ENCODE measurements around the gene POMT2.

POMT2 gene

DNA sequence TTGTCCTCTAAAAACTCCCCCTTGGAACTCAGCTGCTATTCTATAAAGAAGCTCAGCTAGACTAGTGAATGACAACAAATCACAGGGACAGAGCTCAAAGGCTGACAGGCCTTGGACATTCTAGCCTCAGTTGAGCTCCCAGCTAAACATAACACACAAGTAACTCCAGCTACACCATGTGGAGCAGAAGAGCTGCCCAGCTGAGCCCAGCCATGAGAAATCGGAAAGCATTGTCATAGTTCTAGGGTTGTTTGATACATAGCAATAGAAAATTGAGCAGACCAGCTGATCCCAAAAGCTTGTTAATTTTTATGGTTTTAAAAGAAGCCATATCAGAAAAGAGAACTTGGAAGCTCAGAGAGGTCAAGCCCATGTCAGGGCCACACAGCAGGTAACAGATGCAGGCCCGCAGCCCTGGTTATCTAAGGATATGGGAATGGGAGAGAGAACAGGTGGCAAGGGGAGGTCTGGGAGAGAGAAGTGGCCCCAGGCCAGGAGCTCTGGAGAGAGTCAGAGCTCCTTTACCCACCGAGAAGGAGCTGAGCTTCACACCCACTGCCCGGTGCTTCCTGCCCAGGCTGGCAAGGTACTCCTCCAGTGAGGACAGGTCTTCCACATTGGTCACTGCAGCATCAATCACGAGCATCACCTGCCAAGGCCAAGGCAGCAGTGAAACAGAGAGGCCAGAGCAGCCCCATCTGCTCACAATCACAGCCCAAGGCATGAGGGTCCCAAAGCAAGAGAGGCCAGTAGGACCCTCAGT is 52.6 kb downstream of the POMT2 start:
- no peak for DNase-seq (ENCODE audit: low read depth in 2 of 2)

GRCh38 chr14:77266336-77266735 is 54.3 kb downstream of the POMT2 start:
- no peak for DNase-seq (ENCODE audit: low read depth in 2 of 2)

- no peak for DNase-seq (ENCODE audit: low read depth in 2 of 2)
These were observed 54.9 kb downstream of the POMT2 start for GRCh38 chr14:77265561-77266335.

GRCh38 chr14:77265187-77265515 is 55.5 kb downstream of the POMT2 start:
- DNase-seq (ENCODE audit: low read depth in 2 of 2) = no peak

DNA sequence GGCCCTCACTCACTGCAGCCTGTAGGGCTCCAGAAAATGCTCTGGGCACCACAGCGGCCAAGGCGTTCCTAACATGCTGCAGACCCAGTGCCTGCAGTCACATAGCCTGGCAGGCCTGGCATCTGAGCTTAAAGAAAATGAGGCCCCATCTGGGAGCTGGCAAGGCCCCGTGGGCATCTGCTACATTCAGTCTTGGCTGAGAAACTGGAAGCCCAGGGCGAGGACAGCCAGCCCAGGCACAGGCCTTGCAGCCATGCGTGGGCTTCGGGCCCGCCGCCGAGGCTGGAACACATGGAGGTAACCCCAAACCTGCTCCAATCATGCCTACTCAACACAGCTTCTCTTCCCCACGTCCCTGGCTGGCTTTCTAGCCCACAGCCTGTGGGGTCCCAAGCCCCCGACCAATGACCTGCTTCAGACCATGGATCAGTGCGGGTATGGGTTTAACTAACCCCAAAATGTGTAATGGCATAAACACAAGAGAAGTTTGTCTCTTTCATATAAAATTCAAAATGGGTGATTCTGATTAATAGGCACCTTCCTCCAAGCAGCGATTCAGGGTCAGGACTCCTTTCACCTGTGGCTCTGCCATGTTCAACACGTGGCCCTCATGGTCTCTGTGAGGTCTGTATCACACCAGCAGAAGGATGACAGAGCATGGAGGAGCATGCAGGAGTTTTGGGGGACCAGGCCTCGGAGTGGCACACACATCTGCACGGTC is 56.1 kb downstream of the POMT2 start:
- no peak for DNase-seq (ENCODE audit: low read depth in 2 of 2)

GRCh38 chr14:77260631-77261030 is 60.1 kb downstream of the POMT2 start:
- DNase-seq (ENCODE audit: low read depth in 2 of 2) = no peak

DNA sequence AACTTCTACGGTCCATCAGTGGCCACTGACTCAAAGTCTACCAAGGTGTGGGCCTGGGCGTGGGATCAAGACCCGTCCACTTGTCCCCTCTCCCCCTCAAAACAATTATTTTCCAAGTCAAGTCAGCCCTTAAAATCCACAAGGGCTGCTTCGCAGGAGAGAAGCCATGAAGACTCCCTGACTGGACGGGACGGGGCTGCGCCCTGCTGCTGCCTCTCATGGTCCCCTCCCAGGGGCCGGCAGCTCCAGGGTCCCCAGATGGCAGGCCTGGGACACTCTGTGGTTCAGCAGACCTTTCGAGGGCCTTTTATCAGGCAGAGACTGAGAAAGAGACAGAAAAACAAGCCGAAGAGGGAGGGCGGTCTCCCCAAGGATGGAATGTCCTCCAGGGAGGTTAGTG is 60.5 kb downstream of the POMT2 start:
- DNase-seq (ENCODE audit: low read depth in 2 of 2) = no peak

GRCh38 chr14:77259025-77259715 is 61.5 kb downstream of the POMT2 start:
- DNase-seq (ENCODE audit: low read depth in 2 of 2) = no peak

GRCh38 chr14:77258566-77258965 is 62.1 kb downstream of the POMT2 start:
- DNase-seq (ENCODE audit: low read depth in 2 of 2) = no peak

GRCh38 chr14:77257700-77258099 is 63.0 kb downstream of the POMT2 start:
- DNase-seq (ENCODE audit: low read depth in 2 of 2) = no peak

- no peak for DNase-seq (ENCODE audit: low read depth in 2 of 2)
These were observed 64.0 kb downstream of the POMT2 start for GRCh38 chr14:77256694-77257093.

DNA sequence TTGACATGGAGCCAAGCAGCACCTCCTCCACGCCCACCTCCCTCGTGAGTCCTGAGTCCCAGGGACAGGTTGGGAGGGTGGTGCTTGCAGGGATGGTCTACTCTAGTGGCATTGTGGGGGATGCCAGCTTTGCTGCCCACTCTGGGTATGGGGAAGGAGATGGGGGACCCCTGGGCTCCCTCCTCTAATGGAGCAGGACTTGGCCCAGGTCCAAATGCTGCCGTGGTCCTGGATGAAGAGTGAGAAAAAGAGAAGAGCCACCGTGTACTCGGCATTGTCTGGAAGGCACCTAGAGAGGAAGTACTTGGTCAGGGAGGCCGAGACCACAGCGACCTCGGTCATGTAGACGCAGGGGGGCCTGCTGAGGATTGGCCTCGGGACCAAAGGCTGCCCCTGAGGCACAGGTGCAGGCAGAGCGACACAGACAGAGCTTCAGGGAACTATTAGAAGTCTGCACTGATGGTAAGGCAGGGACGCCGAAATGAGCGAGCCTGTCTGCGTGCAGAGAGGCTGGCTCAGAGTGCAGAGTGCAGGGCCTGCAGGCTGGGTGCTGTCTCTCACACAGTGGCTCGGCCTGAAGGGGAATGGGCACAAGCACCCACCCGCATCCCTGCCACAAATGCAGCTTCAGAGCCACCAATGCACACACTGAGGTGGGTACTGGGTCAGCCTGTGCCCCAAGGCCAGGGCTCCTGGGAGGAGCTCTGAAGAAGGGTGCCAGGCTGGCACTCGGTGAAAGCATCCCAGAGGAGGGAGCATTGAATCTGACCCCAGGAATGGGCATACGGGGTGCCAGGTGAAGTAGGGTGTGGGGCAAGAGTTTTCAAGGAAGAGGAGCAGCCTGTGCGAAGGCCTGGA is 67.1 kb downstream of the POMT2 start:
- no peak for DNase-seq (ENCODE audit: low read depth in 2 of 2)

- DNase-seq (ENCODE audit: low read depth in 2 of 2) = no peak
These were observed 68.8 kb downstream of the POMT2 start for GRCh38 chr14:77251870-77252269.

- DNase-seq (ENCODE audit: low read depth in 2 of 2) = no peak
These were observed 69.8 kb downstream of the POMT2 start for GRCh38 chr14:77250927-77251326.

GRCh38 chr14:77249286-77249685 is 71.4 kb downstream of the POMT2 start:
- DNase-seq (ENCODE audit: low read depth in 2 of 2) = no peak

GRCh38 chr14:77248666-77249065 is 72.0 kb downstream of the POMT2 start:
- DNase-seq (ENCODE audit: low read depth in 2 of 2) = no peak

DNA sequence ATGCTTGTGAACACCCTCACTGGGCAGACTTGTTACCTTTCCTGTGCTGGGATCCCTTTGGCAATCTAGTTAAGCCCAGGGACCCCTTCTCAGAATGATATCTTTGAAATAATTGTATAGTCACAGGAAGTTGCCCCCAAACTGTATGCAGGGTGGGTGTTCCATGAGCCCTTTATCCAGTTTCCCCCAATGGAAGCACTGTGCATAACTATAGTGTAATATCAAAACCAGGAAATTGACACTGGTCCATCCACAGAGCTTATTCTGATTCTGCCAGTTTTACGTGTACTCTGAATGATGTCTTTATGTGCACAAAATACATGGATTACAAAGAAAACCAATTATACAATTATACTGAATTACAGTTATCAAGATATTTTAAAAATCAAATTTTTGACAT is 73.9 kb downstream of the POMT2 start:
- DNase-seq (ENCODE audit: low read depth in 2 of 2) = no peak

- no peak for DNase-seq (ENCODE audit: low read depth in 2 of 2)
These were observed 74.9 kb downstream of the POMT2 start for GRCh38 chr14:77245820-77246219.

- no peak for DNase-seq (ENCODE audit: low read depth in 2 of 2)
These were observed 76.8 kb downstream of the POMT2 start for GRCh38 chr14:77243853-77244252.

- no peak for DNase-seq (ENCODE audit: low read depth in 2 of 2)
These were observed 77.9 kb downstream of the POMT2 start for GRCh38 chr14:77242752-77243151.

DNA sequence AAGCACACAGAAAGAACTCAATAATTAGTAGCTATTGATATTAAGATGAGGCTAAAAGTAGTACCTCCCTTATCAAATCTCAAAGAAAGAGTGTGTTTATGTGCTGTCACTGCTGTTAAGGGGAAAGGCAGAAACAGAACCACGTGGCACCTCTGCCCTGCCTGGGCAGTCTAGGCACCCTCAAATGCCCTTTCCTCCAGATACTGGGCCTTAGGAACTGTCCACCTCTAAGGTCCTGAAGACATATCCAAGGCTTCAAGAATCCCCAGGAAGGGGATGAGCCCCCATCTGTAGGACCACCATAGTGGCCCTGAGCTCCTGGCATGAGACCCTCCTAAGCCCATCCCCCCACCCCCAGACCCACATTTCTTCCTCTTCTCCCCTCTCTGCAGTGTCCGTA is 78.7 kb downstream of the POMT2 start:
- DNase-seq (ENCODE audit: low read depth in 2 of 2) = no peak
